Measurements from ENCODE around the gene TAPBP. TPM values are rescaled to one million over a fixed set of nuclear protein-coding genes. Genes with fewer than 3 reads are reported as not detected.

Gene TAPBP
- total and polyA plus RNA-seq, 2 of the 8 experiments (the other 6 are each of a cell fraction or from before 2014, with no cell fraction given): 24.5 to 35.4 TPM

DNA sequence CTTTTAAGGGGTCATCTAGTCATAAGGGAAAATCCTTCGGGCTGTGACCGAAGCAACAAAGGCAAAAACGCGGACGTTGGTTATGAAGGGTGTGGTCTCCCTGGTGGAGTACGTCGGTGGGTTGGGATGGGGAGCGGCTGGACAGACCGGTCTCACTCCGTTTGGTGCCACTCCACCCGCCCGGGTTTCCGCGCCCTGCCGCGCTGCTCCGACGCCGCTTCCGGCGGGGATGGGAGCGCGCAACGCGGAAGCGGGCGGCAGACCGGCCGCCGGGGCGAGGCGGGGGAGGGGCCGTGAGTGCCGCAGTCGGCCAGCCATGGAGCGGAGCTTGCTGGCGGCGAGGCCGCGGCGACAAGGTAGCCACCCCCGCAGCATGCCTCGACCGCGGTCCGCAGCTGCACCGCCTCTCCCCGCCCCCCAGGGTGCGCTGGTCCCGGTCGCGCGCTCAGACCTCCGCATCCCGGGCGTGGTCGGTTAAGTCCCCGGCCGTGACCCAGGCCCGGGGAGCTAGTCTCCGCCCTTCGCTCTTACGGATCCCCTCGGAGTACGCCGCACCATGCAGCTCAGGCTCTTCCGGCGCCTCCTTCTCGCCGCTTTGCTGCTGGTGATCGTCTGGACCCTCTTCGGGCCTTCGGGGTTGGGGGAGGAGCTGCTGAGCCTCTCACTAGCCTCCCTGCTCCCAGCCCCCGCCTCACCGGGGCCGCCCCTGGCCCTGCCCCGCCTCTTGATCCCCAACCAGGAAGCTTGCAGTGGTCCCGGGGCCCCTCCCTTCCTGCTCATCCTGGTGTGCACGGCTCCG lies 36.8 kb downstream of the TAPBP start, which contains the start of gene B3GALT4 (continued):
- peak; percentile 32 to 77; a peak in 2 of 4 replicates for TF ChIP-seq SIN3A (conservative IDR thresholded peaks at IDR 0.05 in 1 of 2, IDR thresholded peaks at IDR 0.05 in 1 of 2; ENCODE audit: low read depth in 1 of 2, low read length in 2 of 2)

All from H1 (cell line).